Nephron (organoid): ENCODE data around the gene GPR141.

Experiments used
- H3K27ac Mint-ChIP-seq, 3 experiments: 2 replicates each; pipeline ENCODE4 v1.8.0; 2020; ENCODE audit warnings: mixed read lengths in 3 of 3, mild to moderate bottlenecking in 2 of 3, moderate library complexity in 1 of 3
- H3K27me3 Mint-ChIP-seq: 2 replicates; pipeline ENCODE4 v1.8.0; 2021; ENCODE audit warnings: low read depth, mild to moderate bottlenecking, moderate library complexity, mixed read lengths
- H3K36me3 Mint-ChIP-seq: 2 replicates; pipeline ENCODE4 v1.8.0; 2020; ENCODE audit warnings: low read depth, mixed read lengths
- H3K4me1 Mint-ChIP-seq: 2 replicates; pipeline ENCODE4 v1.8.0; 2020; ENCODE audit warnings: mixed read lengths
- H3K4me3 Mint-ChIP-seq, 3 experiments: 2 replicates each; pipeline ENCODE4 v1.8.0; 2020; ENCODE audit warnings: mild to moderate bottlenecking in 3 of 3, mixed read lengths in 3 of 3, moderate library complexity in 2 of 3
- H3K9me3 Mint-ChIP-seq: 2 replicates; pipeline ENCODE4 v1.8.0; 2020; ENCODE audit warnings: mixed read lengths
- CTCF ChIP-seq, 3 experiments: fragments of 200-600 bp; sonication (generic); IDR thresholded peaks; one replicate each; pipeline ENCODE4 v1.5.0; 2021; ENCODE audit warnings: antibody characterized with exemption in 3 of 3; ENCODE audit not compliant: unreplicated experiment in 3 of 3

GPR141 gene

DNA sequence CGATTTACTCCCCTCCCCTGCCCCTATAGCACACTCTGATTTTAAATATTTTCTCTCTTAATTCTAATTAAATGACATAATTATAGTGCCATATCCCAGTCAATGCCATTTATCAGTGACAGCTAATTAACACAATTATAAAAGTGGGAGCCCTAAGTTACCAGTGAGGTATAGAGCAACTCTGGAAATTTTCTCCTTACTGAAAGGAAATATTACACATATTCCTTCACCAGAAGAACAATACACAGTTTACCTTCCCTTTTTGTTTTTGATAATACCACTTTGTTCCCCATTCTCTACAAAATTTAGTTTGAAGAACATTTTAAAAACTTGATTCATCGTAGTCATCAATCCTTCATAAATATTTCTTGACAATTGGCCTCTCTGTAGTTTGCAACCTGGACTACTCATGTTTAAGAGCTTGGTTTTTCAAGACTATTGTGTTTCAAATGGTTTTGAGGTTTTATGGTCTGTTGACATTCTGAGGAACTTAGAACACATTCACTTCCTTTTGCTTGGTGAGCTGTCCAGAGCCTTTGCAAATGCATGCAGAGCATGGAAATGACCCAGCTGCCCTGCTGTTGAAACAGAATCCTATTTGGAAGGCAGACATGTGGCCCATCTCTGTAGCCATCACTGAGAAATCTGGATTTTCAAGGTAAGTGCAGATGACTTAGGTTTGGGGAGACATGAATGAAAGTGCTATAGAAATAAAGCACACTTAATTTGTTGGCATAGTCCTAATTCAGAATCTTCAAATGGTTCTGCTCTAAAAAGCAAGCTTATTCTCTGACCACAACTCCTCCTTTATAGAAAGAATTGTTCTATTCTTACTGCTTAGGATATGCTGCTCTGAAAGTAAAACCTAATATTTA is at the start of gene GPR141:
GPR141 (plus strand) TSS at position 521 of the 875 bp plus-strand sequence. CDS start 56,628 bp downstream, outside the sequence.
- H3K27ac Mint-ChIP-seq, result no peak within 1 kb of the TSS
- H3K4me1 Mint-ChIP-seq, result no peaks in the 10 kb centered on the region
- H3K36me3 Mint-ChIP-seq, result no peaks in the 10 kb centered on the region
- H3K27me3 Mint-ChIP-seq, result no peaks in the 10 kb centered on the region
- TF ChIP-seq CTCF (IDR thresholded peaks at IDR 0.05; ENCODE audit: unreplicated experiment in 3 of 3), result no peak
- no peak within 1 kb of the TSS for H3K4me3 Mint-ChIP-seq
- H3K9me3 Mint-ChIP-seq, result no peaks in the 10 kb centered on the region

DNA sequence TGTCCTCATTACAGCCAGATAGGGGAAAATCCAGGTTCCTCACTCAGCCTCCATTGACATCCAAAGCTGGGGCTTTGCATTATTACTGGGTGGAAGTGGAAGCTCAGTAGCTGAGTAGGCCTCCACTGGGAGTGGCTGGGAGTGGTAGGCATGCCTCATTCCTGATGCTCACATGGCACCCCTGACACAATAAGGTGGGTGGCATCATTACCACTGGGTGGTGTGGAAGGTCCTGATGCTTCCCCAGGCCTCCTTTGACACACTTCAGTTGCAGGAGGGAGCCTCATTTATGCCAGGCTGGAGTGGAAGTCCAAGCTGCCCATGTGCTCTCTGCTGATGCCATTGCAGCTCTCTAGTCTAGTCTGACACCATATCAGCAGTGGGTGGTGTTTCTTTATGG is 48.2 kb upstream of the GPR141 start:
- Mint-ChIP-seq H3K9me3 (peaks cover 62% of the 10 kb centered on the region), H3K27ac (no peak overlapping the region), H3K36me3 (peaks cover 4% of the 10 kb centered on the region), H3K27me3 (no peaks in the 10 kb centered on the region), H3K4me1 (no peaks in the 10 kb centered on the region), H3K4me3 (no peak overlapping the region)
- TF ChIP-seq CTCF (IDR thresholded peaks at IDR 0.05; ENCODE audit: unreplicated experiment in 3 of 3), result no peak

DNA sequence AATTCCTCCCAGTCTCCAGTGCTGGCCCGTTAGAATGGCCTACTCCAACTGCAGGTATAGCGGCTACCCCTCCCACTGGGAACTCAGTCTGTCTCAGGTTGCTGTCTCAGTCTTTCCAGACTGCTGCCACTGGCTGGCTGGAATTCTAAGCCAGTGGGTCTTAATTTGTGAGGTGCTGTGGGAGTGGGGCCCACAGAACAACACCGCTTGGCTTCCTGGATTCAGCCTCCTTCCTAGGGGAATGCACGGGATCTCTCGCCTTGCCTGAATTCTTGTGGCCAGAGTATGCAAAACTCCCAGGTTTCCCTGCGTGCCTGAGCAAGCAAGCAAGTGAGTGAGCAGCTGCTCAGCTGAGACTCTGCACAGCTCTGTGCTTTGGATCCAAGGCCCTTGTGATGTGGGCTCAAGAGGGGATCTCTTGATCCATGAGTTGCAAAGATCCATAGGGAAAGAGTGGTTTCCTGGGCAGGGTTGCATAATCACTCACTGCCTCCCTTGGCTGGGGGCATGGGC is 41.5 kb upstream of the GPR141 start:
- no peaks in the 10 kb centered on the region for H3K27me3 Mint-ChIP-seq
- TF ChIP-seq CTCF (IDR thresholded peaks at IDR 0.05; ENCODE audit: unreplicated experiment in 3 of 3), result no peak

DNA sequence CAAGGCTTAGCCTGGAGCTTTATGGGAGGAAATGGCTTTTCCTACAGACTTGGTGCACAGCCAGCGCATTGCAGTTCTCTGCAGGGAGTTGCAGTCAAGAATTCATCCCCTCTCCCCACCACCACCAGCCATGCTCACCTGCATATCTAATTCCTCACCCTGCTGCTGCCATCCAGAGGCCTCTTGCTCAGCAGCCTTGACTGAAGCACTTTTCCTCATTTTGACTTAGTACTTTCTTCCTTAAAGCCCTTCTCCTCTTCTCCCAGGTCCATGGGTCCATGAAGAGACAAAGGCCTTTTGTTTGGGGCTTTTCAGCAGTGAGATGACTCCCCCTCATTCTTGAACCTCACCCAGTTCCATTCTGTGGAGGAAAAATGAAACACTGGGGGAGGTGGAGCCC is 39.7 kb upstream of the GPR141 start:
- Mint-ChIP-seq H3K36me3 (no peaks in the 10 kb centered on the region), H3K27ac (peak overlapping the region in 1 of 3 experiments; percentile 58), H3K4me1 (no peaks in the 10 kb centered on the region), H3K27me3 (no peaks in the 10 kb centered on the region), H3K4me3 (no peak overlapping the region), H3K9me3 (peaks cover 19% of the 10 kb centered on the region)
- TF ChIP-seq CTCF (IDR thresholded peaks at IDR 0.05; ENCODE audit: unreplicated experiment in 3 of 3), result no peak

More for the DNA sequence above, 41.5 kb upstream of the GPR141 start:
- Mint-ChIP-seq H3K36me3 (peaks cover 4% of the 10 kb centered on the region), H3K9me3 (peaks cover 36% of the 10 kb centered on the region), H3K27ac (no peak overlapping the region), H3K4me3 (no peak overlapping the region), H3K4me1 (no peaks in the 10 kb centered on the region)

DNA sequence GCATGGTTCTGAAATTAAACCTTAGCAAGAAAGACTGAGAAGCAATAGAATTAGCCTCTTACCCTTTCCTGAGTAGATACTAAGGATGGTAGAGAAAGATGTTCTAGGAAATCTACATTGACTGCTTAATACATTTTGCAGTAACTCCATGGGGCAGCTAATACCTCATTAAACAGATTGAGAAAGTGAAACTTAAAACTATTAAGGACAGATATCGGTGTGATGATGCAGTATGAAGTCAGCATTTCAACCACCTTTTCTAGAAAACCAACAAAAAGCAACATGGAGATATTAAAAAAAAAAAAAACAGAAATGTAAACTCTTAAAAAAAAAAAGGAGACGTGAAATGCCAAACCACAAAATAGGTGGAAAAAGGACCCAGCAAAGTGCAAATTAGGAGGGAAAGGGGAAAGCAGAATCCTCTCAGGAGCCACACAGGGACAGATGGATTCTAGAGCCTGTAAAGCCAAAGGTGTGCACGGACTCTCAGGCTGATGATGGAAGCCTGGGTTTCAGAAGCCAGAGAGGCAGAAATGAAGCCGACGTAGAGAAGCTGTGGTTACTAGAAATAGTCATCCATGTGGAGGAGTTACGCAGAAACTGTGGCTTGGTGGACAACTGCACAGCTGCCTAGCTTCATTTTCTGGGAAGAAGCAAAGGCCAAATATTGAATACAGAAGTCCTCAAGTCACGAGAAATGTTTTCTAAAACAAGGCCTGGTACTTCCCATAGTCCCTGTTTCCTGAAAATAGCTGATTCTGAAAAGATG is 38.1 kb upstream of the GPR141 start:
- no peak overlapping the region for H3K27ac Mint-ChIP-seq
- H3K36me3 Mint-ChIP-seq, result no peaks in the 10 kb centered on the region
- no peak for TF ChIP-seq CTCF (IDR thresholded peaks at IDR 0.05; ENCODE audit: unreplicated experiment in 3 of 3)
- peaks cover 5% of the 10 kb centered on the region for H3K9me3 Mint-ChIP-seq
- no peak overlapping the region for H3K4me3 Mint-ChIP-seq
- H3K27me3 Mint-ChIP-seq, result no peaks in the 10 kb centered on the region
- no peaks in the 10 kb centered on the region for H3K4me1 Mint-ChIP-seq
